Small intestine (tissue), 7 donors: ENCODE measurements around the gene FAM170B. TPM values are rescaled to one million over a fixed set of nuclear protein-coding genes. Genes with fewer than 3 reads are reported as not detected.

ENCODE experiments used
- DNase-seq, 2 donors: peaks; one replicate each; pipeline versions ENCODE4 v3.0.0 to v3.0.0-alpha.2; 2013
- FAIRE-seq: peaks from 2 replicates; lab custom pipeline; 2012; peaks lifted over from hg19 to GRCh38; lab: Jason Lieb, UNC
- H3K27ac ChIP-seq, 3 donors: one replicate each; pipeline ENCODE4 v1.5.1; 2013; ENCODE audit warnings: low read length in 2 of 3, mild to moderate bottlenecking in 2 of 3, control low read depth in 1 of 3, inconsistent platforms in 1 of 3, low read depth in 1 of 3, moderate library complexity in 1 of 3
- H3K27me3 ChIP-seq, 3 donors: one replicate each; pipeline ENCODE4 v1.6.1; 2013; ENCODE audit warnings: low read length in 3 of 3, inconsistent platforms in 1 of 3; ENCODE audit not compliant: control insufficient read depth in 3 of 3, insufficient read depth in 3 of 3
- H3K36me3 ChIP-seq, 3 donors: one replicate each; pipeline ENCODE4 v1.6.1; 2013; ENCODE audit warnings: low read length in 3 of 3, inconsistent platforms in 1 of 3, low read depth in 1 of 3, mild to moderate bottlenecking in 1 of 3, moderate library complexity in 1 of 3; ENCODE audit not compliant: control insufficient read depth in 3 of 3, insufficient read depth in 2 of 3
- H3K4me1 ChIP-seq, 3 donors: one replicate each; pipeline ENCODE4 v1.6.1; 2013; ENCODE audit warnings: low read length in 2 of 3, inconsistent platforms in 1 of 3, low read depth in 1 of 3, mild to moderate bottlenecking in 1 of 3, moderate library complexity in 1 of 3; ENCODE audit not compliant: control insufficient read depth in 3 of 3, insufficient read depth in 2 of 3
- H3K4me3 ChIP-seq, 3 donors: one replicate each; pipeline ENCODE4 v1.5.1; 2013; ENCODE audit warnings: low read length in 3 of 3, control low read depth in 1 of 3, inconsistent platforms in 1 of 3, low read depth in 1 of 3, mild to moderate bottlenecking in 1 of 3, moderate library complexity in 1 of 3
- H3K9me3 ChIP-seq, 2 donors: one replicate each; pipeline ENCODE4 v1.6.1; 2013; ENCODE audit warnings: low read depth in 1 of 2, low read length in 1 of 2; ENCODE audit not compliant: control insufficient read depth in 2 of 2, insufficient read depth in 1 of 2
- WGBS, 3 donors: extraction: QIAGEN DNeasy Blood & Tissue Kit; methylation state at CpG; one replicate each; pipeline ENCODE4 v1.1.7; 2013; 5-methylcytosine and 5-hydroxymethylcytosine counted together
- polyA plus RNA-seq, 4 donors: library from polyadenylated mRNA; stranded (reverse) in 3 of 4; unstranded in 1 of 4; fragments of 200-250 nt in 3 of 4; fragments of 120-200 nt in 1 of 4; gene quantifications; one replicate each; pipeline versions ENCODE4 v1.2.1 to v1.2.3, GENCODE V29; 2013
- donor health status: healthy with polysubstance abuse.
- donor health status: control.
- donor health status: control.
- donor health status: Bipolar disorder and iron deficiency.
- donor health status: healthy.

FAM170B gene
- polyA plus RNA-seq, 4 donors: not detected

DNA sequence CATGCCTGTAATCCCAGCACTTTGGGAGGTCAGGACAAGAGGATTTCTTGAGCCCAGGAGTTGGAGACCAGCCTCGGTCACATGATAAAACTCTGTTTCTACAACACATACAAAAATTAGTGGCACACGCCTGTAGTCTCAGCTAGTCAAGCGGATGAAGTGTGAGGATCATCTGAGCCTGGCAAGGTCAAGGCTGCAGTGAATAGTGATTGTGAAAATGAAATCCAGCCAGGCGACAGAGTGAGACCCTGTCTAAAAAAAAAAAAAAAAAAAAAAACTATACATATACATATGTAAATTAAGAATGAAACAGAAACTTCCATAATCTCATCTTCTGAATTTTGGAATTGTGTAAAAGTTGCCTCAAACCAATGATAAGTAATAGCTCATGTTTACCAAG lies 18.2 kb upstream of the FAM170B start:
- H3K4me1 ChIP-seq: no peaks in the 10 kb centered on the region

DNA sequence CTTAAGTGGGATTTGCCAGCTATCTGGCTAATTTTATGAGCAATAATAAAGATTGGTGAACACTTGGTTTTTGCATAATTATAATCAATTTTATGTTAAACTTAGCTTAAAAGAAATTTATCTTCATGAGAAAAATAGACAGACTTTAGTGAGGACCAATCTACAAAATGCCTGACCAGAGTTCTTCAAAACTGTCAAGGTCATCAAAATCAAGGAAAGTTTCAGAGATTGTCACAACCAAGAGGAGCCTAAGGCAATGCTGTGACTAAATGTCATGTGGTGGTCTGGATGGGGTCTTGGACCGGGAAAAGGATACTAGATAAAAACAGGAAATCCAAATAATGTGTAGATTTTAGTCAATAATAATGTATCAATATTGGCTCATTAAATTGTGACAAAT lies 17.7 kb upstream of the FAM170B start:
- WGBS, 3 donors: 76 to 87% (median 85%) methylated on average over 1 of the region's 1 CpG

More for the DNA sequence above, 18.2 kb upstream of the FAM170B start:
- Histone ChIP-seq H3K36me3 (no peaks in the 10 kb centered on the region), H3K4me3 (no peak overlapping the region), H3K27me3 (no peaks in the 10 kb centered on the region), H3K9me3 (peaks cover 0 to 10% of the 10 kb centered on the region in 2 donors), H3K27ac (no peak overlapping the region)
- no peak for FAIRE-seq
- DNase-seq: no peak
- 78 to 83% (median 81%) methylated on average over 4 of the region's 4 CpGs for WGBS, 3 donors

GRCh38 chr10:49151025-49151445 lies 17.2 kb upstream of the FAM170B start:
- Histone ChIP-seq H3K36me3 (no peaks in the 10 kb centered on the region), H3K4me1 (no peaks in the 10 kb centered on the region), H3K27me3 (no peaks in the 10 kb centered on the region), H3K9me3 (peaks cover 0 to 11% of the 10 kb centered on the region in 2 donors), H3K27ac (no peak overlapping the region), H3K4me3 (no peak overlapping the region)
- no peak for DNase-seq
- 40 to 64% (median 40%) methylated on average over 2 of the region's 2 CpGs for WGBS, 3 donors
- no peak for FAIRE-seq

More for the DNA sequence above, 17.7 kb upstream of the FAM170B start:
- no peak for DNase-seq
- Histone ChIP-seq H3K27ac (no peak overlapping the region), H3K27me3 (no peaks in the 10 kb centered on the region), H3K9me3 (peaks cover 0 to 11% of the 10 kb centered on the region in 2 donors), H3K36me3 (no peaks in the 10 kb centered on the region), H3K4me1 (no peaks in the 10 kb centered on the region), H3K4me3 (no peak overlapping the region)
- FAIRE-seq: no peak

DNA sequence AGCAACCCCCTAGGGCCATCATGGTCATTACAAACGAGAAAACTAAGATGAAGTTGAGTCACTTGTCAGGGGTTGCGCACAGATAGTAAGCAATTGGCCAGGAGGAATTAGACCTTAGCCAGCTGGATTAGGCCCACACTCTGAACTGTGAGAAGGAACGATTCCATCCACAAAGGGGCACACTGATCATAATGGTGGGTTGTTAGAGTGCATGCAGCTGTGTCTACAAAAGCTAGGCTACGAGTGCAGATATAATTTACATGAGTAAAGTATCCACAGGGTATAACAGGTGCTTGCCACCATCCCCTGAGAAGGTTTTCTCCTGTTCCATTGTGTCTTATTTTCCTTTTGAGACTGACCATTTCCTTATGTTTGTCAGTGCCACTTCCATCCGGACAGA lies 16.6 kb upstream of the FAM170B start:
- Histone ChIP-seq H3K27me3 (no peaks in the 10 kb centered on the region), H3K9me3 (peaks cover 0 to 11% of the 10 kb centered on the region in 2 donors), H3K4me3 (no peak overlapping the region), H3K4me1 (no peaks in the 10 kb centered on the region), H3K36me3 (no peaks in the 10 kb centered on the region), H3K27ac (no peak overlapping the region)
- 61 to 74% (median 71%) methylated on average over 5 of the region's 5 CpGs for WGBS, 3 donors
- FAIRE-seq (no peak), DNase-seq (no peak)

DNA sequence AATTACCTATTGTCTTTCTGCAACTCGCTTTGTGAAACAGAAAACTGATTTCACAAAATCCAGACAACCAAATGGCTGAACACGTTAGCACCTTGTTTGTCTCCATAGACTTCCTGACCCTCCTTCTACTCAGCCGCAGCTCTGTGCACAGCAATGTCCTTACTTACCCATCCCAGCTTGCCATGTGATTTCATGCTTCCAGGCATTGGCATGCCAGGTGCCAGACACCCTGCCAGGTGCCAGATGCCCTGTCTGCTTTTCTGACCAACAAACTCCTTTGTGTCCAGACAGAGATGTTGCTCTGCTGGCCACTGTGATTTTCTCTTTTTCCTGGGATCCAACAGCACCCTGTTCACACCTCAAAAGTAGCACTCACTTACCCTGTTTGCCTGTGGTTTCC lies 16.1 kb upstream of the FAM170B start:
- FAIRE-seq (no peak), DNase-seq (no peak)
- H3K27me3 ChIP-seq: no peaks in the 10 kb centered on the region
- H3K9me3 ChIP-seq: peaks cover 0 to 11% of the 10 kb centered on the region in 2 donors
- no peak overlapping the region for H3K4me3 ChIP-seq
- H3K36me3 ChIP-seq: no peaks in the 10 kb centered on the region
- 70 to 87% (median 80%) methylated on average over 3 of the region's 3 CpGs for WGBS, 3 donors
- no peak overlapping the region for H3K27ac ChIP-seq
- H3K4me1 ChIP-seq: no peaks in the 10 kb centered on the region

GRCh38 chr10:49144058-49144720 lies 10.4 kb upstream of the FAM170B start:
- H3K9me3 ChIP-seq: peaks cover 0 to 11% of the 10 kb centered on the region in 2 donors
- DNase-seq (peak in 1 of 2 donors; percentile 7), FAIRE-seq (no peak)
- no peaks in the 10 kb centered on the region for H3K36me3 ChIP-seq
- H3K4me1 ChIP-seq: no peaks in the 10 kb centered on the region
- no peak overlapping the region for H3K27ac ChIP-seq
- no peak overlapping the region for H3K4me3 ChIP-seq
- WGBS, 3 donors: 68 to 81% (median 75%) methylated on average over 2 of the region's 2 CpGs
- peaks cover 0 to 3% (median 0%) of the 10 kb centered on the region in 3 donors for H3K27me3 ChIP-seq

DNA sequence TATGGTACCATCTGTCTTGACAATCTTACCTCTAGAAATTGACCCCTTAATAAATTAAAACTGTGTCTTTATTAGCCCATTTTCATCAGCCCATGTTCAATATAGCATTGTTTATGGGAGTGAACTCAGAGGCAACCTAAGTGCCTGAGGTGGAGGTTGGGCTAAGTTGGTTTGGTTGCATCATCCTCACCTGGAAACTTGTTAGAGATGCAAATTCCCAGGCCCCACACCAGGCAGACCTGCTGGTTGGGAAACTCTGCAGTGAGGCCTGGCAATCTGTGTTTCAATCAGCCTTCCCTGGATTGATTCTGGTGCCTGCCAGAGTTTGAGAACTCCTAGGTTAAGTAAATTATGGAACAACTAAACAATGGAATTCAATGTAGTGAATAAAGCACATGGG lies 9.4 kb upstream of the FAM170B start:
- Histone ChIP-seq H3K27ac (no peak overlapping the region), H3K4me3 (no peak overlapping the region), H3K27me3 (peaks cover 0 to 3% (median 0%) of the 10 kb centered on the region in 3 donors), H3K9me3 (peaks cover 0 to 10% of the 10 kb centered on the region in 2 donors), H3K36me3 (no peaks in the 10 kb centered on the region), H3K4me1 (no peaks in the 10 kb centered on the region)
- no peak for DNase-seq
- no peak for FAIRE-seq

DNA sequence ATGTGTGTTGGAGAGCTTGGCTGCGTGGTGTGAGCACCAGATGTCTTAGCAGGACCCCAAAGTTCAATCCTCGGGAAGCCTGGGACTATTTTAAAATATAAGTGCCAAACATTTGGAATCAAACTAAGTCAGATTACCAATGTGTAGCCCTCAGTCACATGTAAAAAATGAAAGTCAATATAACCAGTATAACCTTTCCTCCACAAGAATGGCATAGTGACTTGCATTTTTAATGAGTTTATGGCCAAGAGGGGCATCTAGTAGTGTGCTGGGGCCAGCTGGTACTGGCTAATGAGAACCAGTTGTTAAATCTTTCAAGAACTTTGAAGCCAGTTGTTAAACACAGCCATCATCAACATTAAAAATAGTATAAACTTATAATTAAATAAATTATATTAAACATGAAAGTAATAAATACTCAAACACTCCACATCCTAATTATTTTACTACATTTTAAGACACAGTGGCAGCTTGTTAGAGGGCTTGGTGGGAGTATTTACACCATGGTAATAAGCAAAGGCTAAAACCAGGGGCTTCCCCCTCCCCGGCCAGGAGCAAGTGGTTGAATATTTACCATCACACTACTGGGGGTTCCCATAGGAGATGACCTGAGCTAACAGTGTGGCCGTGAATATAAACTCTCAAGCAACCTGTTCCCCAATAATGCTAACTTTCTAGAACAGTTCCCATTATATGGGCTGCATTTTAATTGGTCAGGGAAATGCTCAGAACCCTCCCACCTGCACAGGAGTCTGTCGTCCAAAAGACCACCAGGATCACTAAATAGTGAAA lies 7.9 kb upstream of the FAM170B start:
- no peak for DNase-seq
- WGBS, 3 donors: 64 to 80% (median 77%) methylated on average over 5 of the region's 5 CpGs
- FAIRE-seq: no peak

More for the DNA sequence above, 7.9 kb upstream of the FAM170B start:
- no peak overlapping the region for H3K27ac ChIP-seq
- H3K27me3 ChIP-seq: peaks cover 0 to 3% (median 0%) of the 10 kb centered on the region in 3 donors
- no peaks in the 10 kb centered on the region for H3K36me3 ChIP-seq
- H3K4me1 ChIP-seq: no peaks in the 10 kb centered on the region
- H3K9me3 ChIP-seq: no peaks in the 10 kb centered on the region
- no peak overlapping the region for H3K4me3 ChIP-seq
